ENCODE data around the gene TMEM255B.

DNA sequence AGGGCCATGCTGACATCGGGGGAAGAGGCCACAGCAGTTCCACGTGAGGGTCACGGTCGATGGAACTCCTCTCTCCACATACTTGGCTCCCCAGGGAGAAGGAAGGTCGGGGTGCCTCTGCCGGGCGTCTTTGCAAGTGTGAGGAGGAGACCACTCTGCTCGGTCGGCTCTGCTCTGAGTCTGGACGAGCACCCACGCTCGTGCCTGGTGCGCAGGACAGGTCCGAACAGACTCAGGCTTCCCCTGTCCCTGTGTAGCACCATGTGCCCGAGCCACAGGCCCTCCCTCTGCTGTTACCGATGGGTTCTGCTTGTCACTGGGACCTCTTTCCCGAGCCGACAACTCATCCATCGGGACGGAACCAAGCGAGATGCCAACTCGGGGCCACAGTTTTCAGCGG lies 35.1 kb downstream of the TMEM255B start:
- TF ChIP-seq, protein P1, sequence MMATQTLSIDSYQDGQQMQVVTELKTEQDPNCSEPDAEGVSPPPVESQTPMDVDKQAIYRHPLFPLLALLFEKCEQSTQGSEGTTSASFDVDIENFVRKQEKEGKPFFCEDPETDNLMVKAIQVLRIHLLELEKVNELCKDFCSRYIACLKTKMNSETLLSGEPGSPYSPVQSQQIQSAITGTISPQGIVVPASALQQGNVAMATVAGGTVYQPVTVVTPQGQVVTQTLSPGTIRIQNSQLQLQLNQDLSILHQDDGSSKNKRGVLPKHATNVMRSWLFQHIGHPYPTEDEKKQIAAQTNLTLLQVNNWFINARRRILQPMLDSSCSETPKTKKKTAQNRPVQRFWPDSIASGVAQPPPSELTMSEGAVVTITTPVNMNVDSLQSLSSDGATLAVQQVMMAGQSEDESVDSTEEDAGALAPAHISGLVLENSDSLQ (IDR thresholded peaks at IDR 0.05), result no peak
- TF ChIP-seq BHLHE40 (IDR thresholded peaks at IDR 0.05; ENCODE audit: borderline replicate concordance) (no peak), SP1 (IDR thresholded peaks at IDR 0.05) (no peak)
